Neural crest cell (in vitro differentiated cells): ENCODE results near the gene PSKH1. TPM values are rescaled to one million over a fixed set of nuclear protein-coding genes. Genes with fewer than 3 reads are reported as not detected.
A peak's percentile ranks its signal among the peaks of the same experiment; 100 is the strongest.

Experiments used
- DNase-seq: peaks from one replicate; pipeline ENCODE4 v3.0.0; 2021; ENCODE audit warnings: low read depth, mixed read lengths, low spot score
- H3K27ac Mint-ChIP-seq: one replicate; pipeline ENCODE4 v1.8.0; 2021; ENCODE audit warnings: mild to moderate bottlenecking, mixed read lengths; ENCODE audit not compliant: unreplicated experiment
- H3K27me3 Mint-ChIP-seq: 2 replicates; pipeline ENCODE4 v1.8.0; 2021; ENCODE audit warnings: low read depth, mild to moderate bottlenecking, mixed read lengths
- H3K36me3 Mint-ChIP-seq: 2 replicates; pipeline ENCODE4 v1.8.0; 2021; ENCODE audit warnings: low read depth, mild to moderate bottlenecking, mixed read lengths
- H3K4me1 Mint-ChIP-seq: 2 replicates; pipeline ENCODE4 v1.8.0; 2021; ENCODE audit warnings: mixed read lengths
- H3K4me3 Mint-ChIP-seq: one replicate; pipeline ENCODE4 v1.8.0; 2021; ENCODE audit warnings: mild to moderate bottlenecking, mixed read lengths
- H3K9me3 Mint-ChIP-seq: 2 replicates; pipeline ENCODE4 v1.8.0; 2021; ENCODE audit warnings: mixed read lengths
- total RNA-seq: library from RNA; stranded (reverse); gene quantifications from 2 replicates; pipeline ENCODE4 v1.2.1, GENCODE V29; 2021
- TF ChIP-seq, protein P1 (sequence below): fragments of 200-600 bp; sonication (generic); conservative IDR thresholded peaks from 2 replicates; pipeline ENCODE4 v1.5.0; 2021; ENCODE audit warnings: antibody characterized with exemption, mild to moderate bottlenecking

Gene PSKH1
- total RNA-seq, 1 donor from 2014 or later: 41.5 TPM

DNA sequence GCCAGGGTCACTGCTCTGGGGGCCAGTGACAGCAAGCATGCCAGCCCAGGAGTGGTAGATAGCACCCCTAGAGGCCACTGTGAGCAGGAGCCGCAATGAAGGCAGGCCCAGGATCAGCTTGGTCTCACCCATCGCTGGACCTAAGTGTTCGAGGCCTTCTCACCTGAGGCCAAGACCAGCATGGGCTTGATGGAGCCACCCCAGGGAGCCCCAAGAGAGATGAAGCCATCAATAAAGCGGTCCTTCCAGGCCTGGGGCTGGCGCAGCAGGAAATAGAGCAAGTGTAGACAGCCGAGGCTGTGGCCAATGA is 49.1 kb downstream of the PSKH1 start:
- Mint-ChIP-seq H3K4me1 (peaks cover 13% of the 10 kb centered on the region), H3K4me3 (peak overlapping the region; percentile 69), H3K9me3 (no peaks in the 10 kb centered on the region), H3K27me3 (no peaks in the 10 kb centered on the region), H3K36me3 (no peaks in the 10 kb centered on the region), H3K27ac (no peak overlapping the region)
- TF ChIP-seq, protein P1, sequence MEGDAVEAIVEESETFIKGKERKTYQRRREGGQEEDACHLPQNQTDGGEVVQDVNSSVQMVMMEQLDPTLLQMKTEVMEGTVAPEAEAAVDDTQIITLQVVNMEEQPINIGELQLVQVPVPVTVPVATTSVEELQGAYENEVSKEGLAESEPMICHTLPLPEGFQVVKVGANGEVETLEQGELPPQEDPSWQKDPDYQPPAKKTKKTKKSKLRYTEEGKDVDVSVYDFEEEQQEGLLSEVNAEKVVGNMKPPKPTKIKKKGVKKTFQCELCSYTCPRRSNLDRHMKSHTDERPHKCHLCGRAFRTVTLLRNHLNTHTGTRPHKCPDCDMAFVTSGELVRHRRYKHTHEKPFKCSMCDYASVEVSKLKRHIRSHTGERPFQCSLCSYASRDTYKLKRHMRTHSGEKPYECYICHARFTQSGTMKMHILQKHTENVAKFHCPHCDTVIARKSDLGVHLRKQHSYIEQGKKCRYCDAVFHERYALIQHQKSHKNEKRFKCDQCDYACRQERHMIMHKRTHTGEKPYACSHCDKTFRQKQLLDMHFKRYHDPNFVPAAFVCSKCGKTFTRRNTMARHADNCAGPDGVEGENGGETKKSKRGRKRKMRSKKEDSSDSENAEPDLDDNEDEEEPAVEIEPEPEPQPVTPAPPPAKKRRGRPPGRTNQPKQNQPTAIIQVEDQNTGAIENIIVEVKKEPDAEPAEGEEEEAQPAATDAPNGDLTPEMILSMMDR: peak; percentile 71
- DNase-seq: peak; percentile 52

DNA sequence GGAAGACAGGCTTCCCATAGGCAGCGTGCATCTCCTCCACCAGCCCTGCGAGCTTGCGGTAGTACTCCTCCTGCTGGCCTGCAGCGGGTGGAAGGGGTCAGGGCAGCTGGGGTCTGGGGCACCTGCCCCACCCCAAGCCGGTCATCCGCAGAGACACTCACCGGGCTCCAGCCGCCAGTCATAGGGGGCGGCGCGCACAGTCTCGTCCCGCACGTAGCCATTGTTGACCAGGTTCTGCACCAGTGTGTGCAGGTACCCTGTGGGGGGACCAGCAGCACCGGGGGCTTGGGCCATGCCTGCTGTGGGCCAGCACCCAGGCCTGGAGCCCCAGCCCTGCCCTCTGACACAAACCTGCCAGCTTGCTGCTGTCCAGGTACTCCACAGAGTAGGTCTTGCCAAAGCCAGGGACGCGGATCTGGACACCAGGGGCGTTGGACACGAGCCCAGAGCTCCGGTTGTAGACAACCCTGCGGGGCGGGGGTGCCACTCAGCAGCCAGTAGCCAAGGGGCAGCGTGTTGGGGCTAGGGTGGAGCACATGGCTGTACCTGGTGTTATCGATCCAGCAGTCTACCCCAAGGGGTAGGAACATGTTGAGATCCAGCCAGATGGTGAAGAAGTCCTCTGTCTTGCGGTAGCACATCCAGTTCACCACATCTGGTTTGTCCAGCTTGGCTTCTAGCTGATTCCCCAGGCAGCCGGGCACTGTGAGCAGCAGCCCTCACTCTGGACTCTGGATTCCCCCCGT is 49.6 kb downstream of the PSKH1 start:
- Mint-ChIP-seq H3K9me3 (no peaks in the 10 kb centered on the region), H3K4me1 (peaks cover 9% of the 10 kb centered on the region), H3K27ac (no peak overlapping the region), H3K36me3 (no peaks in the 10 kb centered on the region), H3K27me3 (no peaks in the 10 kb centered on the region), H3K4me3 (no peak overlapping the region)
- DNase-seq: no peak
- TF ChIP-seq, protein P1: no peak

DNA sequence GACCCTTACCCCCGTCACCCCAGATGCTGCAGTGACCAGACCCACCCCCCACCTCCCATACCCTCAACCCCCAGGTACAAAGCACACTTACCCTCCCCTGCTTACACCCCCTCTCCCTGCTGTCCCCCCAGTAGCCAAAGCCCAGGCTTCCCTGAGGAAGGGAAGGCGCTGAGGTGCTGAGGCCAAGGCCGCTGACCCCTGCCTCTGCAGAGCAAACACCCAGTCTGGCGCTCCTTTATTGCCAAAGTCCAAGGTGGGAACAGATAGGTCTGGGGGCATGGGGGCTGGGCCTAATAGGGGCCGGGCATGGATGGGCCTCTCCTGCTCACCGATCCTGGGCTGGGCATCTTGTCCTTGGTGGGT is 50.2 kb downstream of the PSKH1 start:
- Mint-ChIP-seq H3K9me3 (no peaks in the 10 kb centered on the region), H3K27me3 (no peaks in the 10 kb centered on the region), H3K36me3 (no peaks in the 10 kb centered on the region), H3K27ac (no peak overlapping the region), H3K4me3 (no peak overlapping the region), H3K4me1 (peaks cover 9% of the 10 kb centered on the region)
- TF ChIP-seq, protein P1: no peak
- DNase-seq: no peak

DNA sequence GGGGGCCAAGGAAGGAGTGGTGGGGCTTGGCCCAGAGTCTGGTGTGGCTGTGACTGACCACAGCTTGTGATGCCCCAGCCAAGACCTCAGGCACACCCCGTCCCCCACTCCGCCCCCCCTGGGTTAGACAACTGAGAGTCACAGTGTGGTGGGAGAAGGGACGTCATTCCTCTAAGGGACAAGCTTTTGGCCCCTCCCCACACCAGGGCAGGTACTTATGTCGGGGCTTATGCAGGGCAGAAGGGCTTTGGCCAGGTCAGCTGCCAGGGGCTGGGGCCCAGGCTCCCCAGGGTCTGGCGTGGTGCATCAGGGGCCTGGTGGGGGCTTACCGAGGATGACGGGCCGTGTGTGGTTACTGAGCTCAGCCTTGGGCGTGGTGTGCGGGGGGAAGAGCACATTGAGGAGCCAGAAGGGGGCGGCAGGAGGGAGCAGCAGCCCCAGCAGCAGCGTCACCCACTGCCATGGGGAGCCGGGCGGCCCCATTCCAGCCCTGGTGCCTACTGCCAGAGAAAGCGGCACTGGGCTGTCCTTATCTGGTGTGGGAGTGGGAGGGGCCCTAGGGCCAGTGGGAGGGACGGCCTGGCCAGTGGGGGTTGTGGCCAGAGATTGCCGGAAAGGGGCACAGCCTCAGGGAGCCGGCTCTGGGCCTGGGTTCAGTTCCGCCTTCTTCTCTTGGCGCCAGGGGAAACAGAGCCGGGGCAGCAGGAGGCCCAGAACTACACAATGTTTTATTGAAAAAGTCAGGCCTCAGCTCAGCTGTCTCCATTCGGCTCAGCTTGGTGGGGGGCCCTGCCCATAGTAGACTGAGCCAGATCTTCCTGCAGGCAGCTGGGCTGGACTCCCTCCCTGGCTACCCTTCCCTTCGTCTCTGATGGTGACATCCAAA is 50.8 kb downstream of the PSKH1 start, which contains the start of gene LCAT:
Gene LCAT (minus strand): TSS at position 502 of the 886 bp plus-strand sequence. CDS start 19 bp downstream, at position 483.
- no peaks in the 10 kb centered on the region for H3K27me3 Mint-ChIP-seq
- H3K4me1 Mint-ChIP-seq: peaks cover 9% of the 10 kb centered on the region
- H3K27ac Mint-ChIP-seq: peak within 1 kb of the TSS; percentile 6
- no peaks in the 10 kb centered on the region for H3K36me3 Mint-ChIP-seq
- DNase-seq: no peak
- TF ChIP-seq, protein P1: no peak
- no peaks in the 10 kb centered on the region for H3K9me3 Mint-ChIP-seq
- H3K4me3 Mint-ChIP-seq: peak within 1 kb of the TSS; percentile 29

DNA sequence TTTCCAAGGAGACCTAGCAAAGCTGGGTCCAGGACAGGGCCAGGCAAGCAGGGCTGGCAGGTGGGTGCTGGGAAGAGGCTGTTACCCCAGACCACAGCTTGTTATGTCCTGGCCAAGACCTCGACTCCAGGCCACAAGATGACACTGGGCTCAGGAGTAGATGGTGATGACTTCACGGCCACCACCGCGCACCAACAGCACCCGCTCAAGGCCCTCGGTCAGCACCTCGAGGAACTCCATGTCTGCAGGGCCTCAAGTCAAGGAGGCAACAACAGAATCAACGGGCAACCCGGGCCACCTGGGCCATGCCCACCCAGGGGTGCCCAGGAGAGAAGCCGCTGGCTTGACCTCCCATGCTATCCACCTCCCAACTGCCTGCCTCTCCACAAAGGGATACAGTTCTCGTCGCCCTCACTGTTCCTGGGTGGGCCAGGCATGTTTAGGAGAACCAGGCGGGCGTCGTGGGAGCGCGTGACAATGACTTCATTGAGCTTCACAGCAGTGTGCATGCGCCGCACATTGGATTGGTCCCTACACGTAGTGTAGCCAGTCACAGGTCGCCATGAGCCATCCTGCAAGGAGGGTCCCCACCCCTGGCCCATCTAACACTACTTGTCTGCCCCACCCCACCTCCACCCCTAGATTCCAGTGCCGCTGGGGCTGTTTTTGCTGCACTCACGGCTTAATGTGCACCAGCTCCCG is 51.8 kb downstream of the PSKH1 start:
- no peak overlapping the region for H3K27ac Mint-ChIP-seq
- DNase-seq: no peak

More for the DNA sequence above, 51.8 kb downstream of the PSKH1 start:
- Mint-ChIP-seq H3K27me3 (no peaks in the 10 kb centered on the region), H3K4me3 (no peak overlapping the region), H3K36me3 (no peaks in the 10 kb centered on the region), H3K4me1 (peaks cover 9% of the 10 kb centered on the region), H3K9me3 (no peaks in the 10 kb centered on the region)
- TF ChIP-seq, protein P1: no peak
